Astrocyte (in vitro differentiated cells and primary cell): ENCODE data around the gene ABHD17A. TPM values are rescaled to one million over a fixed set of nuclear protein-coding genes. Genes with fewer than 3 reads are reported as not detected.

Source experiments
- DNase-seq: peaks from one replicate; pipeline ENCODE4 v3.0.0-alpha.2; 2010; ENCODE audit warnings: low read depth
- FAIRE-seq: peaks from 2 replicates; lab custom pipeline; 2011; peaks lifted over from hg19 to GRCh38; lab: Jason Lieb, UNC
- H2AFZ ChIP-seq: 2 replicates; pipeline ENCODE4 v1.6.0; 2012; ENCODE audit warnings: low read depth, low read length, inconsistent platforms
- H3K27ac ChIP-seq: 2 replicates; pipeline ENCODE4 v1.5.1; 2011; ENCODE audit warnings: low read depth, low read length, inconsistent platforms
- H3K27me3 ChIP-seq: 2 replicates; pipeline ENCODE4 v1.6.0; 2011; ENCODE audit warnings: low read length, inconsistent platforms; ENCODE audit not compliant: insufficient read depth
- H3K36me3 ChIP-seq: 2 replicates; pipeline ENCODE4 v1.5.1; 2011; ENCODE audit warnings: low read length, inconsistent platforms; ENCODE audit not compliant: insufficient read depth
- H3K4me1 ChIP-seq: 2 replicates; pipeline ENCODE4 v1.5.1; 2011; ENCODE audit warnings: low read length, inconsistent platforms; ENCODE audit not compliant: insufficient read depth
- H3K4me2 ChIP-seq: 2 replicates; pipeline ENCODE4 v1.6.0; 2012; ENCODE audit warnings: low read length, inconsistent platforms
- H3K4me3 ChIP-seq: 2 replicates; pipeline ENCODE4 v1.5.1; 2011; ENCODE audit warnings: low read depth, mild to moderate bottlenecking, low read length, inconsistent platforms; ENCODE audit not compliant: insufficient read depth
- H3K79me2 ChIP-seq: 2 replicates; pipeline ENCODE4 v1.6.0; 2012; ENCODE audit warnings: mild to moderate bottlenecking, low read length, inconsistent platforms; ENCODE audit not compliant: insufficient read depth
- H3K9ac ChIP-seq: 2 replicates; pipeline ENCODE4 v1.6.0; 2012; ENCODE audit warnings: mild to moderate bottlenecking, low read length, inconsistent platforms
- H3K9me3 ChIP-seq: 2 replicates; pipeline ENCODE4 v1.5.1; 2012; ENCODE audit warnings: low read depth, mild to moderate bottlenecking, low read length, inconsistent platforms; ENCODE audit not compliant: insufficient read depth
- H4K20me1 ChIP-seq: 2 replicates; pipeline ENCODE4 v1.6.0; 2012; ENCODE audit warnings: low read length, inconsistent platforms; ENCODE audit not compliant: insufficient read depth
- H3K27ac Mint-ChIP-seq: one replicate; pipeline ENCODE4 v1.8.0; 2021; ENCODE audit warnings: mild to moderate bottlenecking, mixed read lengths; ENCODE audit not compliant: unreplicated experiment
- H3K27me3 Mint-ChIP-seq: one replicate; pipeline ENCODE4 v1.8.0; 2021; ENCODE audit warnings: low read depth, mixed read lengths; ENCODE audit not compliant: unreplicated experiment
- H3K36me3 Mint-ChIP-seq: one replicate; pipeline ENCODE4 v1.8.0; 2021; ENCODE audit warnings: low read depth, mixed read lengths; ENCODE audit not compliant: unreplicated experiment
- H3K4me1 Mint-ChIP-seq: one replicate; pipeline ENCODE4 v1.8.0; 2021; ENCODE audit warnings: low read depth, mixed read lengths; ENCODE audit not compliant: unreplicated experiment
- H3K4me3 Mint-ChIP-seq: one replicate; pipeline ENCODE4 v1.8.0; 2021; ENCODE audit warnings: mild to moderate bottlenecking, moderate library complexity, mixed read lengths; ENCODE audit not compliant: unreplicated experiment
- H3K9me3 Mint-ChIP-seq: one replicate; pipeline ENCODE4 v1.8.0; 2021; ENCODE audit warnings: mild to moderate bottlenecking, mixed read lengths; ENCODE audit not compliant: unreplicated experiment
- EZH2 ChIP-seq: IDR thresholded peaks from 2 replicates; pipeline ENCODE4 v1.6.1; 2012; ENCODE audit warnings: mild to moderate bottlenecking, low read length, inconsistent platforms; ENCODE audit not compliant: insufficient read depth
- total RNA-seq: library from RNA; stranded (reverse); gene quantifications from 2 replicates; pipeline ENCODE4 v1.2.1, GENCODE V29; 2021
- TF ChIP-seq, protein P1 (sequence below): IDR thresholded peaks from 2 replicates; pipeline ENCODE4 v1.5.1; 2011; ENCODE audit warnings: low read depth, mild to moderate bottlenecking, inconsistent platforms, low read length, moderate library complexity; ENCODE audit not compliant: insufficient read depth

Gene ABHD17A
- total RNA-seq, 1 donor from 2014 or later: 56.7 TPM

DNA sequence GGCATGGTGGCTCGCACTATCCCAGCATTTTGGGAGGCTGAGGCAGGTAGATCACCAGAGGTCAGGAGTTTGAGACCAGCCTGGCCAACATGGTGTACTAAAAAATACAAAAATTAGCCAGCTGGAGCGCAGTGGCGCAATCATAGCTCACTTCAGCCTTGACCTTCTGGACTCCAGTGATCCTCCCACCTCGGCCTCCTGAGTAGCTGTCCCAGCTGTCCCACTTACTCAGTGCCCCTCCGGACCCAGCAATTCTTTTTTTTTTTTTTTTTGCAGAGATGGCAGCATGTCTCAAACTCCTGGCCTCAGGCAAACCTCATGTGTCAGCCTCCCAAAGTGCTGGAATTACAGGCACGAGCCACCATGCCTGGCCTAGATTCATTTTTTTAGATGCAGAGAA is 17.6 kb upstream of the ABHD17A start:
- Mint-ChIP-seq H3K36me3 (no peaks in the 10 kb centered on the region), H3K9me3 (no peaks in the 10 kb centered on the region), H3K4me3 (no peak overlapping the region), H3K4me1 (no peaks in the 10 kb centered on the region), H3K27me3 (no peaks in the 10 kb centered on the region), H3K27ac (no peak overlapping the region)
- no peaks in the 10 kb centered on the region for H3K9me3 ChIP-seq
- no peak overlapping the region for H3K4me2 ChIP-seq
- H3K4me1 ChIP-seq: peaks cover 5% of the 10 kb centered on the region
- no peak overlapping the region for H3K27ac ChIP-seq
- H3K36me3 ChIP-seq: no peaks in the 10 kb centered on the region
- no peak for TF ChIP-seq EZH2
- TF ChIP-seq, protein P1, sequence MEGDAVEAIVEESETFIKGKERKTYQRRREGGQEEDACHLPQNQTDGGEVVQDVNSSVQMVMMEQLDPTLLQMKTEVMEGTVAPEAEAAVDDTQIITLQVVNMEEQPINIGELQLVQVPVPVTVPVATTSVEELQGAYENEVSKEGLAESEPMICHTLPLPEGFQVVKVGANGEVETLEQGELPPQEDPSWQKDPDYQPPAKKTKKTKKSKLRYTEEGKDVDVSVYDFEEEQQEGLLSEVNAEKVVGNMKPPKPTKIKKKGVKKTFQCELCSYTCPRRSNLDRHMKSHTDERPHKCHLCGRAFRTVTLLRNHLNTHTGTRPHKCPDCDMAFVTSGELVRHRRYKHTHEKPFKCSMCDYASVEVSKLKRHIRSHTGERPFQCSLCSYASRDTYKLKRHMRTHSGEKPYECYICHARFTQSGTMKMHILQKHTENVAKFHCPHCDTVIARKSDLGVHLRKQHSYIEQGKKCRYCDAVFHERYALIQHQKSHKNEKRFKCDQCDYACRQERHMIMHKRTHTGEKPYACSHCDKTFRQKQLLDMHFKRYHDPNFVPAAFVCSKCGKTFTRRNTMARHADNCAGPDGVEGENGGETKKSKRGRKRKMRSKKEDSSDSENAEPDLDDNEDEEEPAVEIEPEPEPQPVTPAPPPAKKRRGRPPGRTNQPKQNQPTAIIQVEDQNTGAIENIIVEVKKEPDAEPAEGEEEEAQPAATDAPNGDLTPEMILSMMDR: no peak
- peaks cover 24% of the 10 kb centered on the region for H3K79me2 ChIP-seq
- DNase-seq (no peak), FAIRE-seq (no peak)
- no peak overlapping the region for H3K9ac ChIP-seq
- no peak overlapping the region for H3K4me3 ChIP-seq
- H2AFZ ChIP-seq: no peak overlapping the region
- H4K20me1 ChIP-seq: peaks cover 9% of the 10 kb centered on the region
- H3K27me3 ChIP-seq: no peaks in the 10 kb centered on the region

DNA sequence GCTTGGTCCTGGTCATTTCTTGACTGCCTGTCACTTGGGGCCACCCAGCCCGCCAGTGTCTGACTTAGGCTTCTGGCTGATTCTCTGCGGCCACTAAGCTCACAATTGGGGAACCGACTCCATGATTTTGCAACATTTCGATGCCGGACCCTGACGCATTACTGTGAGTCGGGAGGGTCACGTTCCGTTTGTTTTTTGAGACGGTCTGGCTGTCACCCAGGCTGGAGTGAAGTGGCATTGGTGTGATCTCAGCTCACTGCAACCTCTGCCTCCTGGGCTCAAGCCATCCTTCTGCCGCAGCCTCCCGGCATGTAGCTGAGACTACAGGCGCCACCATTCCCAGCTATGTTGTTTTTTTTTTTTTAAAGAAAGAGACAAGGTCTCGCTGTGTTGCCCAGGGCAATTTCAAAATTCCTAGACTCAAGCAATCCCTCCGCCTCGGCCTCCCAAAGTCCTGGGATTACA is 16.7 kb upstream of the ABHD17A start:
- Histone ChIP-seq H3K27me3 (no peaks in the 10 kb centered on the region), H3K79me2 (peaks cover 14% of the 10 kb centered on the region), H3K4me2 (no peak overlapping the region), H4K20me1 (no peaks in the 10 kb centered on the region), H3K4me3 (no peak overlapping the region), H2AFZ (no peak overlapping the region), H3K36me3 (no peaks in the 10 kb centered on the region), H3K27ac (no peak overlapping the region), H3K9ac (no peak overlapping the region), H3K9me3 (no peaks in the 10 kb centered on the region), H3K4me1 (peaks cover 13% of the 10 kb centered on the region)
- no peaks in the 10 kb centered on the region for H3K27me3 Mint-ChIP-seq
- H3K4me3 Mint-ChIP-seq: no peak overlapping the region
- peaks cover 2% of the 10 kb centered on the region for H3K4me1 Mint-ChIP-seq
- TF ChIP-seq, protein P1: no peak
- TF ChIP-seq EZH2: no peak
- H3K36me3 Mint-ChIP-seq: no peaks in the 10 kb centered on the region
- DNase-seq: no peak
- no peak for FAIRE-seq
- no peak overlapping the region for H3K27ac Mint-ChIP-seq
- no peaks in the 10 kb centered on the region for H3K9me3 Mint-ChIP-seq

DNA sequence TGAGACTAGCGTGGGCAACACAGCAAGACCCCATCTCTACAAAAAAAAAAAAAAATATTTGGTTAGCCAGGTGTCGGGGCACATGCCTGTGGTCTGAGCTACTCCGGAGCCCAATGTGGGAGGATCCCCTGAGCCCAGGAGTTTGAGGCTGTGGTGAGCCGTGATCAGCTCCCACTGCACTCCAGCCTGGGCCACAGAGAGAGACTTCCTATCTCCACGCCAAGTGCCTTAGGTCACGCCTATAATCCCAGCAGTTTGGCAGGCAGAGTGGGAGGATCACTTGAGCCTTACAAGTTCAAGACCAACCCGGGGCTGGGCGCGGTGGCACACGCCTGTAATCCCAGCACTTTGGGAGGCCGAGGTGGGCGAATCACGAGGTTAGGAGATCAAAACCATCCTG is 11.2 kb upstream of the ABHD17A start:
- Histone ChIP-seq H3K79me2 (no peaks in the 10 kb centered on the region), H3K27ac (no peak overlapping the region), H2AFZ (no peak overlapping the region), H3K27me3 (no peaks in the 10 kb centered on the region), H3K4me2 (no peak overlapping the region), H3K36me3 (no peaks in the 10 kb centered on the region), H4K20me1 (no peaks in the 10 kb centered on the region), H3K9me3 (no peaks in the 10 kb centered on the region), H3K9ac (no peak overlapping the region), H3K4me1 (peaks cover 8% of the 10 kb centered on the region), H3K4me3 (no peak overlapping the region)
- H3K4me1 Mint-ChIP-seq: peaks cover 2% of the 10 kb centered on the region
- DNase-seq (no peak), FAIRE-seq (no peak)
- no peak overlapping the region for H3K4me3 Mint-ChIP-seq
- no peaks in the 10 kb centered on the region for H3K27me3 Mint-ChIP-seq
- H3K9me3 Mint-ChIP-seq: no peaks in the 10 kb centered on the region
- TF ChIP-seq, protein P1: no peak
- TF ChIP-seq EZH2: no peak
- no peak overlapping the region for H3K27ac Mint-ChIP-seq
- no peaks in the 10 kb centered on the region for H3K36me3 Mint-ChIP-seq
